HG02938 (cell line): ENCODE measurements around the gene CD63.
A peak's percentile ranks its signal among the peaks of the same experiment; 100 is the strongest.
"Not testable (repeated sequence)": the region's sequence is repeated elsewhere in the genome, so short reads cannot be mapped to it uniquely, and the experiment has no call there.

Experiments used
- ATAC-seq: cut with Tn5 transposase; IDR thresholded peaks from one replicate; pipeline ENCODE4 v1.9.1; 2021; ENCODE audit warnings: mild to moderate bottlenecking, moderate library complexity; ENCODE audit not compliant: unreplicated experiment

CD63 gene

GRCh38 chr12:55728939-55729818, at the start of gene CD63:
CD63 (minus strand) TSS chr12:55729009; CDS start chr12:55728341, 668 bp downstream.
- ATAC-seq: peak; percentile 53

- no peak for ATAC-seq
These were observed 49.0 kb upstream of the CD63 start for GRCh38 chr12:55777856-55778255.

GRCh38 chr12:55771736-55772135, 42.9 kb upstream of the CD63 start:
- no peak for ATAC-seq

GRCh38 chr12:55767156-55767555, 38.3 kb upstream of the CD63 start:
- no peak for ATAC-seq

GRCh38 chr12:55765736-55766290, 37.0 kb upstream of the CD63 start:
- ATAC-seq: no peak

GRCh38 chr12:55762646-55763045, 33.8 kb upstream of the CD63 start:
- no peak for ATAC-seq

- no peak for ATAC-seq
These were observed 31.9 kb upstream of the CD63 start for GRCh38 chr12:55760663-55761062.

- not testable (repeated sequence) for ATAC-seq
These were observed 29.8 kb upstream of the CD63 start for GRCh38 chr12:55758575-55758974.

GRCh38 chr12:55757701-55758100, 28.9 kb upstream of the CD63 start:
- no peak for ATAC-seq

GRCh38 chr12:55755246-55755645, 26.4 kb upstream of the CD63 start:
- no peak for ATAC-seq

- ATAC-seq: no peak
These were observed 19.6 kb upstream of the CD63 start for GRCh38 chr12:55748230-55748993.

- ATAC-seq: no peak
These were observed 18.1 kb upstream of the CD63 start for GRCh38 chr12:55746913-55747231.

GRCh38 chr12:55746174-55746912, 17.5 kb upstream of the CD63 start:
- ATAC-seq: no peak

GRCh38 chr12:55745361-55746173, 16.8 kb upstream of the CD63 start:
- no peak for ATAC-seq

GRCh38 chr12:55744340-55745030, 15.7 kb upstream of the CD63 start:
- ATAC-seq: no peak

GRCh38 chr12:55743406-55744339, 14.9 kb upstream of the CD63 start:
- ATAC-seq: peak; percentile 41

- ATAC-seq: peak; percentile 30
These were observed 14.1 kb upstream of the CD63 start, which contains the start of gene GDF11 for GRCh38 chr12:55742719-55743405. GDF11 (plus strand) TSS chr12:55743122; CDS start chr12:55743317, 195 bp downstream.
